Activated T-helper 17 cell treated with anti-CD3 and anti-CD28 coated beads, Interleukin-2, amount 50 U/mL, for 72 hours (primary cell): ENCODE results near the gene SORCS2. TPM values are rescaled to one million over a fixed set of nuclear protein-coding genes. Genes with fewer than 3 reads are reported as not detected.

Experiments used
- ATAC-seq: fragments of 150-1000 bp; cut with Tn5 transposase; replicated peaks from 2 replicates; pipeline ENCODE4 v1.10.0; 2021; ENCODE audit warnings: mild to moderate bottlenecking, moderate library complexity
- H3K27ac Mint-ChIP-seq: one replicate; pipeline ENCODE4 v1.8.0; 2022; ENCODE audit warnings: mixed read lengths
- H3K27me3 Mint-ChIP-seq: one replicate; pipeline ENCODE4 v1.8.0; 2022; ENCODE audit warnings: mixed read lengths
- H3K36me3 Mint-ChIP-seq: one replicate; pipeline ENCODE4 v1.8.0; 2022; ENCODE audit warnings: low read depth, mild to moderate bottlenecking, mixed read lengths
- H3K4me1 Mint-ChIP-seq: one replicate; pipeline ENCODE4 v1.8.0; 2022; ENCODE audit warnings: mixed read lengths
- H3K4me3 Mint-ChIP-seq: one replicate; pipeline ENCODE4 v1.8.0; 2022; ENCODE audit warnings: mild to moderate bottlenecking, mixed read lengths
- H3K9me3 Mint-ChIP-seq: one replicate; pipeline ENCODE4 v1.8.0; 2022; ENCODE audit warnings: mixed read lengths
- total RNA-seq, 2 donors: library from RNA; stranded (reverse); gene quantifications; one replicate each; pipeline ENCODE4 v1.2.3, GENCODE V29; 2022

Gene SORCS2
- total RNA-seq, 2 donors from 2014 or later = 0.04 to 0.26 TPM

DNA sequence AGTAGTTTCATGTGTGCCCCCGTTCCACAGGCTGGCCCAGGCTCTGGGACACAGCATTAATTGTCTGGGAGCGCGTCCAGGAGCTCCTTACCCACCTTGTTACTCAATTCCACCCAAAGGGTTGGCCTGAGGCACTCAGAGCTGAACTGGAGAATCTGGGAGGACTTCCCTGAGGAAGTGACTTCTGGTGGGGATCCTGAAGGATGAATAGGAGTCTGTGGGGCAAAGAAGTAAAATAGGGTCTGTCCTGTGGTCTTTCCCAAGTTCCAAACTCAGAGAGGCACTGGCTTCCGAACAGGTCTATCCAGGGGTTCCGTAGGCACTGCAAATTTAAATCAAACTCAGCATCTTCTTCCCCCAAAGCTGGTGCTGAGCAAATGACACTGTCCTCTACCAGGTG lies 543.1 kb downstream of the SORCS2 start:
- H3K4me1 Mint-ChIP-seq = no peaks in the 10 kb centered on the region
- no peaks in the 10 kb centered on the region for H3K9me3 Mint-ChIP-seq
- H3K36me3 Mint-ChIP-seq = no peaks in the 10 kb centered on the region
- no peak for ATAC-seq
- H3K4me3 Mint-ChIP-seq = no peak overlapping the region
- H3K27ac Mint-ChIP-seq = no peak overlapping the region
- no peaks in the 10 kb centered on the region for H3K27me3 Mint-ChIP-seq

DNA sequence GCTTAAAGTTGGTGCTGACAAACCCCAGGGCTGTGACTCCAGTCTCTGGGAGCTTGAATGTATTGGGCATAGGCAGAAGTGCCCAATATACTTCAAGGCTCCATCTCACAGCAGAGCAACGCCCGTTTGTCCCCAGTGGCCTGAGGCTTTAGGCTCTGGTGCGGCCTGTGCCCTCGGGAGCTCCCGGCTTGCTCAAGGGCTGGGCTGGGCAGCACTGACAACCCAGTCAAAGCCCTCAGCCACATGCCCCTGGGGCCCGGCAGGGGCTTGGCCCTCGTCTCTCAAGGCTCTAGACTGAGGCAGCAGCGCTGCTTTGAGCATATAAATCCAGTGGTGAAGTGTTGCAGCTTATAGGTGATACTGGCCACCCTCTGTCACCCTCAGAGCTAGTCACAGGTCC lies 543.6 kb downstream of the SORCS2 start:
- Mint-ChIP-seq H3K27ac (no peak overlapping the region), H3K9me3 (no peaks in the 10 kb centered on the region), H3K4me1 (no peaks in the 10 kb centered on the region), H3K4me3 (no peak overlapping the region), H3K36me3 (no peaks in the 10 kb centered on the region), H3K27me3 (no peaks in the 10 kb centered on the region)
- no peak for ATAC-seq

- ATAC-seq = no peak
- H3K4me3 Mint-ChIP-seq = no peak overlapping the region
- no peak overlapping the region for H3K27ac Mint-ChIP-seq
- no peaks in the 10 kb centered on the region for H3K27me3 Mint-ChIP-seq
- no peaks in the 10 kb centered on the region for H3K9me3 Mint-ChIP-seq
- H3K36me3 Mint-ChIP-seq = no peaks in the 10 kb centered on the region
- H3K4me1 Mint-ChIP-seq = no peaks in the 10 kb centered on the region
These were observed 544.3 kb downstream of the SORCS2 start for GRCh38 chr4:7736436-7737267.

- no peaks in the 10 kb centered on the region for H3K4me1 Mint-ChIP-seq
- no peak for ATAC-seq
- no peak overlapping the region for H3K27ac Mint-ChIP-seq
- H3K27me3 Mint-ChIP-seq = no peaks in the 10 kb centered on the region
- H3K9me3 Mint-ChIP-seq = no peaks in the 10 kb centered on the region
- H3K36me3 Mint-ChIP-seq = no peaks in the 10 kb centered on the region
- H3K4me3 Mint-ChIP-seq = no peak overlapping the region
These were observed 544.9 kb downstream of the SORCS2 start for GRCh38 chr4:7737268-7737645.

- Mint-ChIP-seq H3K4me3 (no peak overlapping the region), H3K27ac (no peak overlapping the region), H3K4me1 (no peaks in the 10 kb centered on the region), H3K27me3 (no peaks in the 10 kb centered on the region), H3K9me3 (no peaks in the 10 kb centered on the region), H3K36me3 (no peaks in the 10 kb centered on the region)
- no peak for ATAC-seq
These were observed 545.6 kb downstream of the SORCS2 start for GRCh38 chr4:7737752-7738457.

GRCh38 chr4:7738458-7739076 lies 546.2 kb downstream of the SORCS2 start:
- Mint-ChIP-seq H3K4me1 (no peaks in the 10 kb centered on the region), H3K9me3 (no peaks in the 10 kb centered on the region), H3K27ac (no peak overlapping the region), H3K36me3 (no peaks in the 10 kb centered on the region), H3K4me3 (no peak overlapping the region), H3K27me3 (no peaks in the 10 kb centered on the region)
- ATAC-seq = no peak

DNA sequence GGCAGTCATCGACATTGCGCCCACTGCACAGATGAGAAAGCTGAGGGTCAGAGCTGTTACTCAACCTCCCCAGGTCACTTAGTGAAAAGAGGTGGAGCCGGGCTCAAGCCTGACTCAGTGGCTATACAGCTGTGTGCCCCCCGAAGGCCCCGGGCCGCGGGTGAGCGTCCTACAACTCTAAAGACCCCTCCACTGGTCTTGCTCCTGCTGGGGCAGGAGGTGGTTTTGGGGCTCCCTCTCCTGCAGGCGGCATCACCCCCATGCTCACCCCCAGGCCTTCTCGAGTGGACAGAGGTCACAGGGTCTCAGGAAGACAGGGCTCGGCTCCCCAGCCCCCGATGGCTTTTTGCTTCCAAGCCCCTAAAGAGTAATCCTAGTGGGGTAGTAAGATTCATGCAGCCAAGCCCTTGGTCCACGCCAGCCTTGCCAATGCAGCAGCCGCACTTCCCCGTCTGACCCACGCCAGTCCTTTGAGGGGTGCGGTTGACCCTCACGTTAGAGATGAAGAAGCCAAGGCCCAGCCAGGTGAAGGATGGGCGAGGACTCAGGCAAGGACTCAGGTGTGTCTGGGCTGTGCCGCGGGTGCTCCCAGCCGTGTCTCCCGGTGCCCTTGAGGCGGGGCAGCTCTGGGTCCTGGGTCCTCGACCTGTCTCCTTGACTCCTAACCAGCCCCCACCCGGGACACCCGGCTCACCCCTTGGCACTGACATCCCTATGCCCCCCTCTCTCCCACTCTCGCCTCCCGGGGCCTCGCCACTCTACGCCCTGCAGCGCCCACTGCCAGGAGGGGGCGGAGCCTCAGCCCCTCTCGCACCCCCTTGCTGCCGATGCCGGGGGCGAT lies 547.0 kb downstream of the SORCS2 start:
- Mint-ChIP-seq H3K4me3 (no peak overlapping the region), H3K27ac (no peak overlapping the region), H3K4me1 (peaks cover 4% of the 10 kb centered on the region), H3K27me3 (no peaks in the 10 kb centered on the region), H3K36me3 (no peaks in the 10 kb centered on the region), H3K9me3 (no peaks in the 10 kb centered on the region)
- no peak for ATAC-seq

- peaks cover 4% of the 10 kb centered on the region for H3K4me1 Mint-ChIP-seq
- no peaks in the 10 kb centered on the region for H3K9me3 Mint-ChIP-seq
- no peak overlapping the region for H3K4me3 Mint-ChIP-seq
- H3K36me3 Mint-ChIP-seq = no peaks in the 10 kb centered on the region
- ATAC-seq = no peak
- H3K27me3 Mint-ChIP-seq = no peaks in the 10 kb centered on the region
- no peak overlapping the region for H3K27ac Mint-ChIP-seq
These were observed 547.9 kb downstream of the SORCS2 start for GRCh38 chr4:7739918-7740865.

DNA sequence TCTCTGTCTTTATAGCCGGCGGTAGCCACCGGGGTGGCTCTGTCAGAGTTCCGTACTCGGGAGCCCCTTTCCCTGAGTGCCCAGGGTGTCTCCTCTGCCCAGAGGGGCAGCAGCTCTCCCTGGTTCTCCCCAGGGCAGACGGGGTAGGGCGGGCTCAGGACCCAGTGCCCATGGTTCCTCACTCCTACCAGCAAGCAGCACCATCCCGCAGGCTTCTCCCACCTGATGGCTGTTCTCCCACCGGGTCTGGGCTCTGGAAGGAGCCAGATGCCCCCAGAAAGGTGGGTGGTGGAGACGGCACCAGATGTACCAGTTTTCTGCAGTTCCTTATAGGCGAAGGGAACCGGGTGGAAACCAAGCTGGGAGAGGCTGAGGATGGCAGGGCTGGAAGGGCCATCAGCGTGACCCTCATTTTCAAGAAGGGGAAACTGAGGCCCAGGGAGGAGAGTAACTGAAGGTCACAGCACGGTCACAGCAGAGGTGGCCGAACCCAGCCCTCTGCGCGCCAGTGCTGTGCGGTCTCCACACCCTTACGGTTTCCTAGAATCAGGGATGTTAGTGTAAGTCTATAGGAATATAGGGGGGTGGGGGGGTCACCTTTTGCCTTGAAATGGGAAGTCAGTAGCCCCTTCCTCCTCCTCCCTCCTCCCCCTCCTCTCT lies 548.7 kb downstream of the SORCS2 start:
- ATAC-seq = no peak
- no peaks in the 10 kb centered on the region for H3K36me3 Mint-ChIP-seq
- H3K4me3 Mint-ChIP-seq = no peak overlapping the region
- peaks cover 4% of the 10 kb centered on the region for H3K4me1 Mint-ChIP-seq
- no peaks in the 10 kb centered on the region for H3K9me3 Mint-ChIP-seq
- no peaks in the 10 kb centered on the region for H3K27me3 Mint-ChIP-seq
- no peak overlapping the region for H3K27ac Mint-ChIP-seq

DNA sequence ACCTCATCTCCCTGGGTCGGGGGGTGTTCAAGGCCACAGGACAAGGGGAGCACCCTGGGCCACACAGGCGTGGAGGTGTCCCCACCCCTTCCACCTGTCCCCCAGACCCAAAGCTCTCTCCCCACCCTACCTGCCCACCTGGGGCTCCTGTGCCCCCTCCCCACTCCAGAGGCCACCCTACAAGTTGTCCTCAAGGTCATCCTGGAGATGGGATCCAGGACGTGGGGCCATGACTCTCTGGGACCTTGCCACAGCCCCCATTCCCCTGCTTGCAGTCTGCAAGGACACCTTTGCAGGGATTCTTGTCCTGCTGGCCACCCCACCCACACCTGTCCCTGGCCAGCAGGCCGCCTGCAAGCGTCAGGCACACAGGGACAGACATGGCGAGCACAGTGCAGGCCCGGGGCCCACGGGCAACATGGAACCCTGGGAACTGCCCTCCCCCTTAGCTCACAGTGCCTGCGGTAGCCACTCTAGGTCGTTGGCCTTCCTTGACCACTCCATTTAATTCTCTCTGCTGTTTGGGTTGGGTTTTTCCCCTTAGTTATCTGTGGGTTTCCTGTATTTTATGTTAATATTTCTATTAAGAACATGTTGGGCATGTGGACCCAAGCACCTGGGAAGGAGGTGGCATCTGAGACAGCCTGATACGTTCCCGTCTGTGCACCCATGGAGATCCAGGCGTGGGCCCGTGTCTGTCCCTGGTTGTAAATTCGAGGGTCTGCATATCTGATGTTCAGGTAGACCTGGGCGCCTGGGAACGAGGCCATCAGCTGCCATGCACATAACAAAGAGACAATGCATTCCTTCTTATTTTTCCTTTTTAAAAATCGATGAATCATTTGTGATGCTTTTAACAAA lies 549.8 kb downstream of the SORCS2 start:
- H3K4me3 Mint-ChIP-seq = no peak overlapping the region
- no peaks in the 10 kb centered on the region for H3K9me3 Mint-ChIP-seq
- H3K4me1 Mint-ChIP-seq = peaks cover 4% of the 10 kb centered on the region
- no peaks in the 10 kb centered on the region for H3K36me3 Mint-ChIP-seq
- no peaks in the 10 kb centered on the region for H3K27me3 Mint-ChIP-seq
- no peak overlapping the region for H3K27ac Mint-ChIP-seq
- ATAC-seq = no peak

DNA sequence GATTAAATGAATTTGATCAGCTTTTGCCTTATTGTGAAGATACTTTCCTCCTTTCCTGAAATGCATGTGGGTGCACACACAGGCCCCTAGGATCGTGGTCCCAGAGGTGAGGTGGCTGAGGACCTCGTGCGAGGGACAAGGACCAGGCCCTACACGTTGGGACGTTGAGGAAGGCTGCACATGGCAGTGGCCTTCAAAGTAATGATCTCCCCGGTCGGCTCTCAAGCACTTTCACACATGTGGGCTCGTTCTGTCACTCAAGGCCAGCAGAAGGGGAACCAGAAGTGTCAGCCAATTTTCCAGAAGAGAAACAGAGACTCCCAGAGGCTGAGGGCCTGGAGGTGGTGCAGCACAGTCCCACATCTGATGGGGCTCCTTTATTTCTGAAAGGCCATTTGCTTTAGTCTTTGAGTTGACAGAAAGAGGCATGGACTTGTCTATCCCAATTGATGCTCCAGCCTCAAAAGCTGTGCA lies 550.5 kb downstream of the SORCS2 start:
- Mint-ChIP-seq H3K4me3 (no peak overlapping the region), H3K27ac (no peak overlapping the region), H3K27me3 (no peaks in the 10 kb centered on the region), H3K4me1 (peaks cover 4% of the 10 kb centered on the region), H3K9me3 (no peaks in the 10 kb centered on the region), H3K36me3 (no peaks in the 10 kb centered on the region)
- ATAC-seq = no peak

GRCh38 chr4:7744142-7744804 lies 551.9 kb downstream of the SORCS2 start:
- Mint-ChIP-seq H3K4me1 (peaks cover 9% of the 10 kb centered on the region), H3K27me3 (no peaks in the 10 kb centered on the region), H3K36me3 (no peaks in the 10 kb centered on the region), H3K27ac (no peak overlapping the region), H3K4me3 (no peak overlapping the region), H3K9me3 (no peaks in the 10 kb centered on the region)
- ATAC-seq = no peak
